HCT116 (cell line): Measurements from ENCODE around the gene ARSB. TPM values are rescaled to one million over a fixed set of nuclear protein-coding genes. Genes with fewer than 3 reads are reported as not detected.

Source experiments
- ATAC-seq: fragments of 200-7000 bp; cut with Tn5 transposase; 2 replicates; pipeline ENCODE4 v1.9.1; 2020; ENCODE audit warnings: mild to moderate bottlenecking, moderate library complexity
- BruUV-seq: library from RNA; stranded (reverse); fragments of 400-500 nt; replicated peaks from 2 replicates; lab custom pipeline; 2021; lab: Mats Ljungman, UMichigan
- CTCF ChIA-PET: fragments of 300-600 bp; sonication (Branson Sonifier 250); formaldehyde crosslinking; loops from one replicate; lab custom pipeline; 2021; ENCODE audit warnings: antibody characterized with exemption; lab: Charles Lee
- POLR2A ChIA-PET: fragments of 300-600, 350-600 bp; sonication (Branson Sonifier 250); formaldehyde crosslinking; loops from one replicate; lab custom pipeline; 2021; ENCODE audit warnings: antibody characterized with exemption; lab: Charles Lee
- RAD21 ChIA-PET, 2 experiments: fragments of 300-600 bp; sonication (Branson Sonifier 250); formaldehyde crosslinking; loops; one replicate each; lab custom pipeline; 2023; ENCODE audit warnings: low total read pairs in 2 of 2; ENCODE audit not compliant: uncharacterized antibody in 2 of 2, unreplicated experiment in 2 of 2, low non-redundant PET in 1 of 2; lab: Charles Lee
- DNase-seq: peaks from one replicate; pipeline ENCODE4 v3.0.0-alpha.2; 2010; ENCODE audit warnings: low read depth, low spot score
- H2AFZ ChIP-seq: fragments of 200-600 bp; shearing (Covaris generic), sonication (generic); 2 replicates; pipeline ENCODE4 v1.6.1; 2017; ENCODE audit warnings: low read depth, mixed run types, mixed read lengths, antibody characterized with exemption, low read length; ENCODE audit not compliant: poor library complexity, severe bottlenecking
- H3K27ac ChIP-seq: 2 replicates; pipeline ENCODE4 v1.5.1; 2012; ENCODE audit warnings: low read depth, low read length
- H3K27me3 ChIP-seq: fragments of 200-600 bp; sonication (generic); 2 replicates; pipeline ENCODE4 v1.6.1; 2016; ENCODE audit warnings: mixed run types, low read length, mixed read lengths; ENCODE audit not compliant: insufficient read depth
- H3K36me3 ChIP-seq, 2 experiments: fragments of 200-500 bp in 1 of 2; fragments of 200-600 bp in 1 of 2; sonication (Bioruptor generic) in 1 of 2; sonication (generic) in 1 of 2; 2 replicates each; pipeline versions ENCODE4 v1.5.1 to v1.6.1; 2014 to 2016; ENCODE audit warnings: low read length in 2 of 2, inconsistent platforms in 1 of 2, mixed read lengths in 1 of 2, mixed run types in 1 of 2; ENCODE audit not compliant: insufficient read depth in 2 of 2, control insufficient read depth in 1 of 2
- H3K4me1 ChIP-seq, 2 experiments: fragments of 200-600 bp in 1 of 2; sonication (generic) in 1 of 2; 2 replicates each; pipeline versions ENCODE4 v1.5.1 to v1.6.1; 2012 to 2017; ENCODE audit warnings: low read length in 2 of 2, inconsistent platforms in 1 of 2, mild to moderate bottlenecking in 1 of 2, mixed read lengths in 1 of 2, mixed run types in 1 of 2, moderate library complexity in 1 of 2; ENCODE audit not compliant: insufficient read depth in 2 of 2, control insufficient read depth in 1 of 2
- H3K4me2 ChIP-seq: fragments of 200-600 bp; sonication (generic); 2 replicates; pipeline ENCODE4 v1.6.1; 2017; ENCODE audit warnings: mixed run types, low read length, mixed read lengths
- H3K4me3 ChIP-seq, 2 experiments: fragments of 200-600 bp in 1 of 2; sonication (generic) in 1 of 2; replicated peaks in 1 of 2; 2 replicates each; pipeline ENCODE4 v1.5.1; 2011 to 2016; ENCODE audit warnings: low read length in 2 of 2, control low read depth in 1 of 2, low read depth in 1 of 2, mild to moderate bottlenecking in 1 of 2, mixed read lengths in 1 of 2, mixed run types in 1 of 2
- H3K79me2 ChIP-seq: fragments of 200-600 bp; sonication (generic); 2 replicates; pipeline ENCODE4 v1.6.1; 2017; ENCODE audit warnings: mild to moderate bottlenecking, mixed run types, low read length, moderate library complexity, mixed read lengths; ENCODE audit not compliant: insufficient read depth
- H3K9ac ChIP-seq: fragments of 200-600 bp; sonication (generic); 2 replicates; pipeline ENCODE4 v1.6.1; 2016; ENCODE audit warnings: low read length, mixed read lengths
- H3K9me2 ChIP-seq: fragments of 200-600 bp; sonication (generic), shearing (Covaris generic); 2 replicates; pipeline ENCODE4 v1.6.1; 2017; ENCODE audit warnings: mixed run types, mild to moderate bottlenecking, moderate library complexity; ENCODE audit not compliant: insufficient read depth
- H3K9me3 ChIP-seq, 2 experiments: fragments of 200-500 bp in 1 of 2; fragments of 200-600 bp in 1 of 2; sonication (Bioruptor generic) in 1 of 2; sonication (generic) in 1 of 2; 2 replicates each; pipeline ENCODE4 v1.6.1; 2014 to 2017; ENCODE audit warnings: low read length in 2 of 2, mixed read lengths in 2 of 2, inconsistent platforms in 1 of 2, low read depth in 1 of 2, mild to moderate bottlenecking in 1 of 2, mixed run types in 1 of 2, moderate library complexity in 1 of 2; ENCODE audit not compliant: control insufficient read depth in 1 of 2, insufficient read depth in 1 of 2
- H4K20me1 ChIP-seq: fragments of 200-600 bp; sonication (generic), shearing (Covaris generic); 2 replicates; pipeline ENCODE4 v1.6.1; 2017; ENCODE audit warnings: mixed run types, mild to moderate bottlenecking, moderate library complexity; ENCODE audit not compliant: insufficient read depth
- ATF3 ChIP-seq: IDR thresholded peaks from 2 replicates; pipeline ENCODE4 v1.6.1; 2012
- CEBPB ChIP-seq: IDR thresholded peaks from 2 replicates; pipeline ENCODE4 v1.6.1; 2012; ENCODE audit warnings: low read depth
- CTCF ChIP-seq, 3 experiments: fragments of 200-600 bp in 1 of 3; sonication (generic) in 1 of 3; IDR thresholded peaks in 2 of 3; conservative IDR thresholded peaks in 1 of 3; 2 replicates each; pipeline ENCODE4 v1.5.1; 2012 to 2017; ENCODE audit warnings: low read depth in 2 of 3, low read length in 2 of 3, antibody characterized with exemption in 1 of 3, borderline replicate concordance in 1 of 3, control low read depth in 1 of 3, mild to moderate bottlenecking in 1 of 3, mixed read lengths in 1 of 3, mixed run types in 1 of 3, moderate library complexity in 1 of 3; ENCODE audit not compliant: insufficient read depth in 1 of 3
- ELF1 ChIP-seq: IDR thresholded peaks from 2 replicates; pipeline ENCODE4 v1.6.1; 2012; ENCODE audit warnings: low read depth, borderline replicate concordance
- EZH2 ChIP-seq: fragments of 200-600 bp; sonication (generic); IDR thresholded peaks from 2 replicates; pipeline ENCODE4 v1.6.1; 2017; ENCODE audit warnings: antibody characterized with exemption, mixed run types
- EZH2phosphoT487 ChIP-seq: fragments of 200-600 bp; IDR thresholded peaks from 2 replicates; pipeline ENCODE4 v1.6.1; 2018; ENCODE audit warnings: antibody characterized with exemption, borderline replicate concordance
- JUND ChIP-seq: IDR thresholded peaks from 2 replicates; pipeline ENCODE4 v1.6.1; 2012
- POLR2A ChIP-seq: IDR thresholded peaks from 2 replicates; pipeline ENCODE4 v1.7.0; 2011; ENCODE audit warnings: borderline replicate concordance; ENCODE audit not compliant: insufficient read depth, insufficient read length; ENCODE audit errors: extremely low read depth
- RAD21 ChIP-seq: IDR thresholded peaks from 2 replicates; pipeline ENCODE4 v1.6.1; 2012; ENCODE audit warnings: low read depth, mild to moderate bottlenecking
- SIN3A ChIP-seq: IDR thresholded peaks from 2 replicates; pipeline ENCODE4 v1.6.1; 2012; ENCODE audit warnings: low read depth
- ZFX ChIP-seq: fragments of 450-650 bp; IDR thresholded peaks from 2 replicates; pipeline ENCODE4 v1.6.1; 2017
- ZNF274 ChIP-seq: fragments of 200-500 bp; sonication (Bioruptor generic); IDR thresholded peaks from 2 replicates; pipeline ENCODE4 v1.6.1; 2014; ENCODE audit warnings: mild to moderate bottlenecking, low read depth, low read length, inconsistent platforms
- intact Hi-C: fragments of 100-400 bp; cut with micrococcal nuclease; formaldehyde crosslinking; loops from 2 replicates; pipeline ENCODE4 v1.10.0; 2022
- total RNA-seq: library from RNA; stranded (reverse); gene quantifications from one replicate; pipeline ENCODE4 v1.2.1, GENCODE V29; 2021; ENCODE audit not compliant: unreplicated experiment
- TF ChIP-seq, protein P1 (sequence below): IDR thresholded peaks from 2 replicates; pipeline ENCODE4 v1.6.1; 2012; ENCODE audit warnings: low read depth

Gene ARSB
- total RNA-seq, 1 experiment from 2014 or later = 4.8 TPM

DNA sequence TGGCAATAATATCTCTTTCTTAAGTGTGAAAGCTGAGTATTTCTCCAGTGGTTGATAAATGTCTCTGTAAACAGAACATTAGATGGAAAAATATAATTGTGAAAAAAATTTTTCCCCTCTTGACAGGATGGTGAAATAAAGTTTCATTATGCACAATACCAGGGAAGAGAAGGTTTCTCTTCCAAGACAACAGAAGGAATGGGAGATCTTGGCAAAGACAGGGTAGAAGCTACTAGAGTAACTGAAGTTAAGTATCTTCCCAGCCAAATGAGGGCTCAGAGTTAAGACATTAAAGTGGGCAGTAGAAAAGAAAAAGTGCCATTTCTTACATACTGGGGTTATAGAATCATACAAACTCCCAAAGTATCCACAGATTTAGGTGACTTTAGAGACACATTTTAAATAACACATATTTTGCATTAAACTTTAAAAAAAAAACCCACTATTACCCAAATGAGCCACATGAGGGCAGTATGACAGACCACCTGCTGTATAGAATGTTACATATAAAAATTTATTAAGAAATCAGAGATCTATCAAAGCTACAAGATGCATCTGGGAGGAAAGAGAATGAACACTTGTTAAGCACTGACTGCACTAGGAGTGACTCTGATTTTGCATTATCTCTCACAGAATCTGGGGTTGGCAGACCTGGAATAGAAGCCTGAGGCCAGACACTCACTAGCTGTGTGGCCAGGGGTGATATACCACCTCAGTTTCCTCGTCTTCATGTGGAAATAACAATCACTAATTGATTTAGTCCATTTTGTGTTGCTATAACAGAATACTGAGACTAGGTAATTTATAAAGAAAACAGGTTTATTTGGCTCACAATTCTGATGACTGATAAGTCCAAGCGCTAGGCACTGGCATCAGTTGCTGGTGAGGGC lies 98.5 kb downstream of the ARSB start:
- DNase-seq (no peak), ATAC-seq (peak; percentile 36; the same call in 1 of the 2 replicates)
- no peaks in the 10 kb centered on the region for H4K20me1 ChIP-seq
- no peak overlapping the region for H3K9ac ChIP-seq
- intact Hi-C loops = loop anchor here (5.0 to 10.0 kb wide), 2 partner anchors 239 to 352 kb away; partner anchors contain the start of gene LHFPL2
- H3K27me3 ChIP-seq = no peaks in the 10 kb centered on the region
- no TSS peak for BruUV-seq
- H3K9me2 ChIP-seq = no peaks in the 10 kb centered on the region
- TF ChIP-seq RAD21 (peak; percentile 31; the same call in 1 of the 2 replicates), POLR2A (no peak), CTCF (IDR thresholded peaks at IDR 0.05 in 2 of 3, conservative IDR thresholded peaks at IDR 0.05 in 1 of 3; ENCODE audit: borderline replicate concordance in 1 of 3, insufficient read depth in 1 of 3, low read depth in 2 of 3, low read length in 2 of 3) (peak; percentile 30 to 77 (median 56); a peak in 5 of 6 replicates), ZNF274 (no peak)
- H3K9me3 ChIP-seq = no peaks in the 10 kb centered on the region
- H3K4me2 ChIP-seq = no peak overlapping the region
- H2AFZ ChIP-seq = no peak overlapping the region
- no peaks in the 10 kb centered on the region for H3K79me2 ChIP-seq
- peaks cover 0 to 5% of the 10 kb centered on the region in 2 experiments; a peak in 2 of 4 replicates for H3K4me1 ChIP-seq
- no peak overlapping the region for H3K27ac ChIP-seq
- H3K36me3 ChIP-seq = no peaks in the 10 kb centered on the region
- ChIA-PET CTCF (interaction anchor here (0.7 to 2.4 kb wide), 6 partner anchors 9 to 419 kb away, joined by 3 to 14 read pairs (median 6); no protein-coding TSS in a partner anchor), POLR2A (no interaction called here), RAD21 (interaction anchor here in 1 of 2 experiments (0.6 kb wide), 1 partner anchor 89 kb away, joined by 3 read pairs; no protein-coding TSS in a partner anchor)
- H3K4me3 ChIP-seq = no peak overlapping the region

GRCh38 chr5:78881884-78882283 lies 103.2 kb downstream of the ARSB start:
- RAD21 ChIA-PET = no interaction called here
- Histone ChIP-seq H3K4me2 (no peak overlapping the region), H4K20me1 (no peaks in the 10 kb centered on the region), H3K79me2 (no peaks in the 10 kb centered on the region), H3K36me3 (no peaks in the 10 kb centered on the region), H3K27ac (no peak overlapping the region), H3K27me3 (no peaks in the 10 kb centered on the region), H3K9me3 (no peaks in the 10 kb centered on the region), H3K4me1 (no peaks in the 10 kb centered on the region), H3K4me3 (no peak overlapping the region), H3K9me2 (no peaks in the 10 kb centered on the region), H3K9ac (no peak overlapping the region), H2AFZ (no peak overlapping the region)
- DNase-seq (no peak), ATAC-seq (no peak)
- intact Hi-C loops = loop anchor here (10.0 kb wide), 1 partner anchor 347 kb away; no protein-coding TSS in a partner anchor
- no TSS peak for BruUV-seq
- POLR2A ChIA-PET = no interaction called here
- CTCF ChIA-PET = no interaction called here
- TF ChIP-seq RAD21 (no peak), ATF3 (no peak), SIN3A (no peak), CEBPB (no peak), EZH2phosphoT487 (no peak), ELF1 (no peak), ZFX (no peak), POLR2A (no peak), EZH2 (no peak), JUND (no peak)
- TF ChIP-seq, protein P1, sequence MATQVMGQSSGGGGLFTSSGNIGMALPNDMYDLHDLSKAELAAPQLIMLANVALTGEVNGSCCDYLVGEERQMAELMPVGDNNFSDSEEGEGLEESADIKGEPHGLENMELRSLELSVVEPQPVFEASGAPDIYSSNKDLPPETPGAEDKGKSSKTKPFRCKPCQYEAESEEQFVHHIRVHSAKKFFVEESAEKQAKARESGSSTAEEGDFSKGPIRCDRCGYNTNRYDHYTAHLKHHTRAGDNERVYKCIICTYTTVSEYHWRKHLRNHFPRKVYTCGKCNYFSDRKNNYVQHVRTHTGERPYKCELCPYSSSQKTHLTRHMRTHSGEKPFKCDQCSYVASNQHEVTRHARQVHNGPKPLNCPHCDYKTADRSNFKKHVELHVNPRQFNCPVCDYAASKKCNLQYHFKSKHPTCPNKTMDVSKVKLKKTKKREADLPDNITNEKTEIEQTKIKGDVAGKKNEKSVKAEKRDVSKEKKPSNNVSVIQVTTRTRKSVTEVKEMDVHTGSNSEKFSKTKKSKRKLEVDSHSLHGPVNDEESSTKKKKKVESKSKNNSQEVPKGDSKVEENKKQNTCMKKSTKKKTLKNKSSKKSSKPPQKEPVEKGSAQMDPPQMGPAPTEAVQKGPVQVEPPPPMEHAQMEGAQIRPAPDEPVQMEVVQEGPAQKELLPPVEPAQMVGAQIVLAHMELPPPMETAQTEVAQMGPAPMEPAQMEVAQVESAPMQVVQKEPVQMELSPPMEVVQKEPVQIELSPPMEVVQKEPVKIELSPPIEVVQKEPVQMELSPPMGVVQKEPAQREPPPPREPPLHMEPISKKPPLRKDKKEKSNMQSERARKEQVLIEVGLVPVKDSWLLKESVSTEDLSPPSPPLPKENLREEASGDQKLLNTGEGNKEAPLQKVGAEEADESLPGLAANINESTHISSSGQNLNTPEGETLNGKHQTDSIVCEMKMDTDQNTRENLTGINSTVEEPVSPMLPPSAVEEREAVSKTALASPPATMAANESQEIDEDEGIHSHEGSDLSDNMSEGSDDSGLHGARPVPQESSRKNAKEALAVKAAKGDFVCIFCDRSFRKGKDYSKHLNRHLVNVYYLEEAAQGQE = no peak
